ENCODE measurements around the gene OR11A1.

The OR11A1 gene

GRCh38 chr6:29500594-29500993, 43.7 kb upstream of the OR11A1 start:
- WGBS (ENCODE audit: insufficient coverage): 100% methylated on average over 7 of the region's 8 CpGs
- Histone ChIP-seq H3K4me1 (ENCODE audit: control extremely low read depth in 1 of 4, control insufficient read depth in 4 of 4, insufficient read depth in 4 of 4, low read length in 3 of 4) (peaks cover 0 to 2% (median 0%) of the 10 kb centered on the region in 4 experiments), H3K36me3 (ENCODE audit: control insufficient read depth in 4 of 4, insufficient read depth in 4 of 4, low read length in 3 of 4) (no peaks in the 10 kb centered on the region), H3K9me3 (ENCODE audit: control extremely low read depth in 1 of 5, control insufficient read depth in 4 of 5, insufficient read depth in 2 of 5, low read depth in 1 of 5, low read length in 4 of 5) (no peaks in the 10 kb centered on the region), H3K4me3 (ENCODE audit: control insufficient read depth in 1 of 7, extremely low read depth in 1 of 7, insufficient read depth in 4 of 7, low read depth in 2 of 7, low read length in 6 of 7) (no peak overlapping the region), H3K27me3 (replicated peaks in 2 of 5; ENCODE audit: control insufficient read depth in 4 of 5, insufficient read depth in 5 of 5, low read length in 4 of 5) (no peaks in the 10 kb centered on the region), H3K27ac (ENCODE audit: insufficient read depth in 1 of 2, low read depth in 1 of 2, low read length in 2 of 2, poor library complexity in 1 of 2, severe bottlenecking in 2 of 2) (no peak overlapping the region)
- ChIA-PET CTCF (no interaction called here), POLR2A (no interaction called here)
- no peak for DNase-seq

- Histone ChIP-seq H3K36me3 (ENCODE audit: control insufficient read depth in 4 of 4, insufficient read depth in 4 of 4, low read length in 3 of 4) (no peaks in the 10 kb centered on the region), H3K4me3 (ENCODE audit: control insufficient read depth in 1 of 7, extremely low read depth in 1 of 7, insufficient read depth in 4 of 7, low read depth in 2 of 7, low read length in 6 of 7) (no peak overlapping the region), H3K27ac (ENCODE audit: insufficient read depth in 1 of 2, low read depth in 1 of 2, low read length in 2 of 2, poor library complexity in 1 of 2, severe bottlenecking in 2 of 2) (no peak overlapping the region), H3K4me1 (ENCODE audit: control extremely low read depth in 1 of 4, control insufficient read depth in 4 of 4, insufficient read depth in 4 of 4, low read length in 3 of 4) (peaks cover 0 to 2% (median 0%) of the 10 kb centered on the region in 4 experiments), H3K9me3 (ENCODE audit: control extremely low read depth in 1 of 5, control insufficient read depth in 4 of 5, insufficient read depth in 2 of 5, low read depth in 1 of 5, low read length in 4 of 5) (no peaks in the 10 kb centered on the region), H3K27me3 (replicated peaks in 2 of 5; ENCODE audit: control insufficient read depth in 4 of 5, insufficient read depth in 5 of 5, low read length in 4 of 5) (no peaks in the 10 kb centered on the region)
- WGBS (ENCODE audit: insufficient coverage): 92% methylated on average over 5 of the region's 5 CpGs
- no peak for DNase-seq
- ChIA-PET POLR2A (no interaction called here), CTCF (no interaction called here)
These were observed 42.8 kb upstream of the OR11A1 start for GRCh38 chr6:29499704-29500103.

- no peak for DNase-seq
- ChIA-PET POLR2A (no interaction called here), CTCF (no interaction called here)
- Histone ChIP-seq H3K4me3 (ENCODE audit: control insufficient read depth in 1 of 7, extremely low read depth in 1 of 7, insufficient read depth in 4 of 7, low read depth in 2 of 7, low read length in 6 of 7) (no peak overlapping the region), H3K27ac (ENCODE audit: insufficient read depth in 1 of 2, low read depth in 1 of 2, low read length in 2 of 2, poor library complexity in 1 of 2, severe bottlenecking in 2 of 2) (no peak overlapping the region), H3K27me3 (replicated peaks in 2 of 5; ENCODE audit: control insufficient read depth in 4 of 5, insufficient read depth in 5 of 5, low read length in 4 of 5) (no peaks in the 10 kb centered on the region), H3K4me1 (ENCODE audit: control extremely low read depth in 1 of 4, control insufficient read depth in 4 of 4, insufficient read depth in 4 of 4, low read length in 3 of 4) (peaks cover 0 to 5% (median 0%) of the 10 kb centered on the region in 4 experiments), H3K36me3 (ENCODE audit: control insufficient read depth in 4 of 4, insufficient read depth in 4 of 4, low read length in 3 of 4) (no peaks in the 10 kb centered on the region), H3K9me3 (ENCODE audit: control extremely low read depth in 1 of 5, control insufficient read depth in 4 of 5, insufficient read depth in 2 of 5, low read depth in 1 of 5, low read length in 4 of 5) (no peaks in the 10 kb centered on the region)
- no CpG with 5 or more reads among the region's 4 CpGs for WGBS (ENCODE audit: insufficient coverage)
These were observed 40.1 kb upstream of the OR11A1 start for GRCh38 chr6:29496961-29497360.

DNA sequence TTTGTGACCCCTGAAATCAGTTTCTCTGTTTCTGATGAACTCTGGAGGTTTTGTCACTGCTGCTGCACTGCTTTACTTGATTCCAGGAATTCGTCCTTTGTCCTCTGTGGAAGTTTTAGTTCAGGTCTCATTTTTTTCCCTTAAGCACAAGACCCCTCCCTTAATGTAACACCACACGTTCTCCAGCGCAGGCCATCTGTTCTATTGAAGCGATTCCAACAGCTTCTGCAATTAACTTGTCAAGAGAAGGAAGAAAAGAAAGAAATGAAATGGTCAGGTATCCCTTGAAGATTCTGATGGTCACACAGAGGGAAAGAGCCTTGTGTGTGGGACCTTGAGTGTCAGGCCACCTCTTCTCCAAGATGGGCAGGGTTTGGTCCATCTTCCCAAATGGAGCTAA, 38.7 kb upstream of the OR11A1 start:
- no peak for DNase-seq
- POLR2A ChIA-PET: interaction anchor here (0.6 kb wide), 1 partner anchor 258 kb away, joined by 6 read pairs; no protein-coding TSS in a partner anchor
- Histone ChIP-seq H3K4me3 (ENCODE audit: control insufficient read depth in 1 of 7, extremely low read depth in 1 of 7, insufficient read depth in 4 of 7, low read depth in 2 of 7, low read length in 6 of 7) (no peak overlapping the region), H3K36me3 (ENCODE audit: control insufficient read depth in 4 of 4, insufficient read depth in 4 of 4, low read length in 3 of 4) (no peaks in the 10 kb centered on the region), H3K27me3 (replicated peaks in 2 of 5; ENCODE audit: control insufficient read depth in 4 of 5, insufficient read depth in 5 of 5, low read length in 4 of 5) (no peaks in the 10 kb centered on the region), H3K27ac (ENCODE audit: insufficient read depth in 1 of 2, low read depth in 1 of 2, low read length in 2 of 2, poor library complexity in 1 of 2, severe bottlenecking in 2 of 2) (no peak overlapping the region), H3K4me1 (ENCODE audit: control extremely low read depth in 1 of 4, control insufficient read depth in 4 of 4, insufficient read depth in 4 of 4, low read length in 3 of 4) (peaks cover 0 to 17% (median 11%) of the 10 kb centered on the region in 4 experiments), H3K9me3 (ENCODE audit: control extremely low read depth in 1 of 5, control insufficient read depth in 4 of 5, insufficient read depth in 2 of 5, low read depth in 1 of 5, low read length in 4 of 5) (no peaks in the 10 kb centered on the region)
- CTCF ChIA-PET: no interaction called here
- 100% methylated on average over 1 of the region's 4 CpGs for WGBS (ENCODE audit: insufficient coverage)

DNA sequence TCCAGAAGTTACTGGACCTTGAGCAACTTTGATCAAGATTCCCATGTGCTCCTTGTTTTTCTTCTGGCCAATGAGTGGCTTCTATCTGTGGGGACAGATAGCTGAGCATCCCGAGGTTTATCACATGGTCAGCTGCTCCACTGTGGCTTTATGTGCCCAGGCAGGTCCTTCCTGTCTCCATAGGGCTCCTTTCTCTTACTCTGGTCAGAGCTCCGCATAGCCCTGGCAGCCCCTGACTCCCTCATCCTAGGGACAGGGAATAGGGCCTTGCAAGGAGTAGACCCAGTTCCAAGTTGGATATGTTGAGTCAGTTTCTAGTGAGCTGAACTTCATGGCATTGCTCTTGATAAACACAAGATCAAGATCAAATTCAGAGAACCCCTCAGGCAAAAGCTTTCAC, 37.3 kb upstream of the OR11A1 start:
- WGBS (ENCODE audit: insufficient coverage): 88% methylated on average over 1 of the region's 2 CpGs
- Histone ChIP-seq H3K27ac (ENCODE audit: insufficient read depth in 1 of 2, low read depth in 1 of 2, low read length in 2 of 2, poor library complexity in 1 of 2, severe bottlenecking in 2 of 2) (no peak overlapping the region), H3K27me3 (replicated peaks in 2 of 5; ENCODE audit: control insufficient read depth in 4 of 5, insufficient read depth in 5 of 5, low read length in 4 of 5) (no peaks in the 10 kb centered on the region), H3K4me1 (ENCODE audit: control extremely low read depth in 1 of 4, control insufficient read depth in 4 of 4, insufficient read depth in 4 of 4, low read length in 3 of 4) (peaks cover 5 to 24% (median 19%) of the 10 kb centered on the region in 4 experiments), H3K4me3 (ENCODE audit: control insufficient read depth in 1 of 7, extremely low read depth in 1 of 7, insufficient read depth in 4 of 7, low read depth in 2 of 7, low read length in 6 of 7) (no peak overlapping the region), H3K9me3 (ENCODE audit: control extremely low read depth in 1 of 5, control insufficient read depth in 4 of 5, insufficient read depth in 2 of 5, low read depth in 1 of 5, low read length in 4 of 5) (no peaks in the 10 kb centered on the region), H3K36me3 (ENCODE audit: control insufficient read depth in 4 of 4, insufficient read depth in 4 of 4, low read length in 3 of 4) (no peaks in the 10 kb centered on the region)
- ChIA-PET POLR2A (interaction anchor here (0.6 kb wide), 1 partner anchor 1178 kb away, joined by 4 read pairs; no protein-coding TSS in a partner anchor), CTCF (interaction anchor here (1.6 kb wide), 1 partner anchor 21 kb away, joined by 4 read pairs; no protein-coding TSS in a partner anchor)
- no peak for DNase-seq

GRCh38 chr6:29493261-29493660, 36.4 kb upstream of the OR11A1 start:
- Histone ChIP-seq H3K4me1 (ENCODE audit: control extremely low read depth in 1 of 4, control insufficient read depth in 4 of 4, insufficient read depth in 4 of 4, low read length in 3 of 4) (peaks cover 5 to 24% (median 19%) of the 10 kb centered on the region in 4 experiments), H3K9me3 (ENCODE audit: control extremely low read depth in 1 of 5, control insufficient read depth in 4 of 5, insufficient read depth in 2 of 5, low read depth in 1 of 5, low read length in 4 of 5) (no peaks in the 10 kb centered on the region), H3K27me3 (replicated peaks in 2 of 5; ENCODE audit: control insufficient read depth in 4 of 5, insufficient read depth in 5 of 5, low read length in 4 of 5) (no peaks in the 10 kb centered on the region), H3K4me3 (ENCODE audit: control insufficient read depth in 1 of 7, extremely low read depth in 1 of 7, insufficient read depth in 4 of 7, low read depth in 2 of 7, low read length in 6 of 7) (no peak overlapping the region), H3K36me3 (ENCODE audit: control insufficient read depth in 4 of 4, insufficient read depth in 4 of 4, low read length in 3 of 4) (no peaks in the 10 kb centered on the region), H3K27ac (ENCODE audit: insufficient read depth in 1 of 2, low read depth in 1 of 2, low read length in 2 of 2, poor library complexity in 1 of 2, severe bottlenecking in 2 of 2) (no peak overlapping the region)
- DNase-seq: peak in 1 of 3 donors; percentile 24
- 85% methylated on average over 1 of the region's 2 CpGs for whole genome bisulfite sequencing (ENCODE audit: insufficient coverage)
- ChIA-PET POLR2A (interaction anchor here (0.6 kb wide), 1 partner anchor 1178 kb away, joined by 4 read pairs; no protein-coding TSS in a partner anchor), CTCF (interaction anchor here (1.6 kb wide), 1 partner anchor 21 kb away, joined by 4 read pairs; no protein-coding TSS in a partner anchor)

GRCh38 chr6:29491574-29491973, 34.7 kb upstream of the OR11A1 start:
- Histone ChIP-seq H3K4me3 (ENCODE audit: control insufficient read depth in 1 of 7, extremely low read depth in 1 of 7, insufficient read depth in 4 of 7, low read depth in 2 of 7, low read length in 6 of 7) (no peak overlapping the region), H3K36me3 (ENCODE audit: control insufficient read depth in 4 of 4, insufficient read depth in 4 of 4, low read length in 3 of 4) (no peaks in the 10 kb centered on the region), H3K27ac (ENCODE audit: insufficient read depth in 1 of 2, low read depth in 1 of 2, low read length in 2 of 2, poor library complexity in 1 of 2, severe bottlenecking in 2 of 2) (no peak overlapping the region), H3K4me1 (ENCODE audit: control extremely low read depth in 1 of 4, control insufficient read depth in 4 of 4, insufficient read depth in 4 of 4, low read length in 3 of 4) (peaks cover 5 to 33% (median 24%) of the 10 kb centered on the region in 4 experiments), H3K9me3 (ENCODE audit: control extremely low read depth in 1 of 5, control insufficient read depth in 4 of 5, insufficient read depth in 2 of 5, low read depth in 1 of 5, low read length in 4 of 5) (no peaks in the 10 kb centered on the region), H3K27me3 (replicated peaks in 2 of 5; ENCODE audit: control insufficient read depth in 4 of 5, insufficient read depth in 5 of 5, low read length in 4 of 5) (no peaks in the 10 kb centered on the region)
- 100% methylated on average over 2 of the region's 4 CpGs for WGBS (ENCODE audit: insufficient coverage)
- DNase-seq: peak in 1 of 3 donors; percentile 23
- ChIA-PET CTCF (interaction anchor here (1.3 to 1.5 kb wide), 2 partner anchors 34 to 98 kb away, joined by 3 to 4 read pairs; no protein-coding TSS in a partner anchor), POLR2A (no interaction called here)
